Measurements from ENCODE around the gene NOM1. TPM values are rescaled to one million over a fixed set of nuclear protein-coding genes. Genes with fewer than 3 reads are reported as not detected.

Gene NOM1
- total RNA-seq, 1 experiment from 2014 or later = 30.3 TPM

DNA sequence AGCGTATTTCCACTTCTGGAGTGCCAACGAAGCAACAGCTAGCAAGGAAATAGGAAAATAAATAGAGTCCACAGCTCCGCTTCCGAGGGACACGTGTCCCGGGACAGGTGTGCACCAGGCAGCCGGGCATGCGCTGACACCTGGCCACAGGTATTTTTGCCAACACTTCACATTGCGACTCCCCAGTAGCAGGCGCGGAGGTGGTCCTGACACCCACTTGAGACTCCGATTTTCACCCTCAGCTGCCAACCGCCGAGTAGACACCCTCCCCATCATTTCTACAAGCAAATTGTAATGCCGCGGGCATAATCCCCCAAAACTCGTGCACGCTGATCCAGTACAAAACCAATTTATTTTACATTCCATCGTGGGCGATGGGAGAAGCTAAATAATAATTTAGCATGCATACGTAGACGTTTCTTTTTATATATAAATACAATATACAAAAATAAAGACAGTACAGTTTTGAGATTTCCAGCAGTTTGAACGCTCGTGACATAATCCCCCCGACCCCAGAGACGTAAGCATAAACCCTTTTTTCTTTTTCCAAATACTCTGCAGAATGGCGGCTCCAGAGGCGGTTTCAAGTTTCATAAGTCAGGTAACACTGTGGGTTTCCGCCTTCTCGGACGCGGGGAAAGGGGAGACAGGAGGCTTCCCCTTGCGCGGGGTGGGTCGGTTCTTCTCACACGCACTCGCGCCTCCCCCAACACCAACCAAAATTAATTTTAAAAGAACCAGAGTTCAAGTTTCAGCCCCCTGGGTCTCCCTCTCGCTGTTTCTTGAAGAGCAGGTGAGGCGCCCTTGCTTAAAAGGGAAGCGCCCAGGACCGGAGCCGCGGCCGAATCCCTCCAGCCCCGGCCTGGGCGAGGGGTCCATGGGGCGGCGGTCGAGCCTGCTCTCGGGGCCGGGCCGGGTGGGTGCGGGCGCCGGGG, 55.3 kb downstream of the NOM1 start:
- H3K9me3 ChIP-seq (ENCODE audit: control insufficient read depth, insufficient read depth, low read depth, low read length) = no peaks in the 10 kb centered on the region
- no peak overlapping the region for H3K4me3 ChIP-seq (ENCODE audit: low read depth in 2 of 2, low read length in 2 of 2)

More for the DNA sequence above, 55.3 kb downstream of the NOM1 start:
- Histone ChIP-seq H3K4me1 (ENCODE audit: control insufficient read depth, insufficient read depth, low read length) (peaks cover 9% of the 10 kb centered on the region), H3K27me3 (ENCODE audit: control insufficient read depth, insufficient read depth, low read length) (no peaks in the 10 kb centered on the region), H3K36me3 (ENCODE audit: control insufficient read depth, insufficient read depth, low read length) (no peaks in the 10 kb centered on the region), H3K27ac (ENCODE audit: low read length) (no peak overlapping the region)
- ATAC-seq = no peak
- ChIA-PET CTCF (no interaction called here), POLR2A (no interaction called here)
- DNase-seq (ENCODE audit: low read depth, low spot score) = no peak
- intact Hi-C loops (cut with micrococcal nuclease; ENCODE audit: unreplicated experiment) (no loop called here), in situ Hi-C loops (cut with HindIII; ENCODE audit: low pct_unique_long_range_greater_than_20kb, low sequenced_read_pairs) (no loop called here)
- TF ChIP-seq SIN3A (IDR thresholded peaks at IDR 0.05; ENCODE audit: borderline replicate concordance, insufficient read depth, low read depth, low read length) (no peak), CTCF (IDR thresholded peaks at IDR 0.05) (no peak), REST (IDR thresholded peaks at IDR 0.05; ENCODE audit: insufficient read depth in 1 of 2, low read depth in 2 of 2, low read length in 1 of 2) (no peak), POLR2AphosphoS5 (IDR thresholded peaks at IDR 0.05; ENCODE audit: low read depth, low read length) (no peak), TCF7L2 (IDR thresholded peaks at IDR 0.05; ENCODE audit: low read depth, low read length) (no peak)
- BruUV-seq (replicated peaks) = no TSS peak

Data from Panc1 (cell line).